Ecto neural progenitor cell (in vitro differentiated cells): Measurements from ENCODE around the gene C19orf44.

Experiments used
- DNase-seq: peaks from one replicate; pipeline ENCODE4 v3.0.0-alpha.2; 2018; ENCODE audit warnings: low spot score

Gene C19orf44

DNA sequence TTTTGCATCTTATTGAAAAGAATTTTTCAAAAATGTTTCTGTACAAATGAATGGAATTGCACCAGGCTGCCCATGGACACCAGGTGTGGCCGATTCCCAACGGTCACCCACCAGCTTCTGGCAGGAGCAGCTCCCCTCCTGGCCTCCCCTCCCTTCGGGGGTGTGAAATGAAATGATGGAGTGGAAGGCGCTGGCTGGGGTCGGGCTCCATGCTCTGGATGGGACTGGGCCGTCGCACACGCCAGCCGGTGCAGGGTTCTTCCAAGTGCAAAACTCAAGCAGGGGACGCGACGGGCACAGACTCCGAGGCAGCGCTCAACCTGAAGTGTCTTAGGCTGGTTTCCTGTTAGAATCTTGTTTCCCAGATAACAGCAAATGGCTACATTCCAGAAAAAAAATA lies 21.9 kb downstream of the C19orf44 start:
- DNase-seq = no peak

DNA sequence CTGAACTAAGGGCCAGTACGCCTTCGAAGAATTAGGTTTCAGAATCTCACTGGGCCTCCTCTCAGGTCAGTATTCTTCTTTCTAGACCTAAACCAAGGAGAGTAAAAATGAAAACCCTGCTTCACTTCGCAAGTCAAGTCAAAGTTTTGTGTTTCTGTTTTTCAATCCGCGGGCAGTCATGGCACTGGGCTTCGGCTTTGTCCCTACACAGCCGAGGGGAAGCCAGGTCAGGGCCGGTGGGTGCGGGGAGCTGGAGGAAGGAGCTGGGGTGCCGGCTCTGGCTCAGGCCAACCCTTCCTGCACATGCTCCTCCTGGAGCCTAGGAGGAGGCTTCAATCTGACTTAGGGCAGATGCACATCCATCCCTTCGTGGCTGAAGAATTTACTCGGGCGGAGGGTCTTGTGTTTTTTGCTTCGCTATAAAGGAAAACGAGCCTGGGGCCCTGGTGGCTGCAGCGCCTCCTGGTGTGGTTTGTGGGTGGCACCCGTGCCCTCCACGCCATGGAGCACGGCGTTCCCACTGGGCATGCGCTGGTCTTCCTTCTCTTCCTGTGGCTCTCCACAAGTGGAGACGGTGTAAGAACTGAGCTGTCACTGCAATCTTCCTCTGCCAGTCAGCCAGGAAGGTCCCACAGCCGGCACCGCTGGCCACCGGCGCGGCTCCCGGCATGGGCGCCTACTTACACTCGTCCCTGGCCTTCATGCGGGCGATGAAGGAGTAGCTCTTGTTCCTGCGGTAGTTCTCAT lies 22.5 kb downstream of the C19orf44 start:
- DNase-seq = no peak

DNA sequence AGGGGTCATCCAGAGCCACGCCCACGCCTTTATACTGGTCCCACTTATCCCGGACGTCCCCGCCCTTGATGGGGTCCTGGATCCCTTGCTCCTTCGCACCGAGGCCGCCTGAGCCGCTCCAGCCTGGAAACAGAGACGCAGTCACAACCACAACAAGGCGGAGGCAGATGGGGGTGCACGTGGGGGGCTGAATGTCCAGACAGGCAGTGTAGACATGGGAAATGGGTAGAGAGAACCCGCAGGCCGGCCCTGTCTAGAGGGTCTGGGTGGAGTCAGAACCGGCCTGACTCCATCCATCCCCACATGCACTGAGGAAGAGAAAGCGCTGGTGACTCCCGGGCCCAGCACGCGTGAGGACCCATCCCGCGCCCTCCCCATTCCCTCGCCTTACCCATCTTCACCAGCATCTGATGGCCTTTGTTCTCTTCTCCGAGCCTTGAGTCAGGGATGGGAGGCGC lies 23.1 kb downstream of the C19orf44 start:
- DNase-seq = no peak

GRCh38 chr19:16520074-16520973 lies 24.1 kb downstream of the C19orf44 start:
- DNase-seq = no peak

DNA sequence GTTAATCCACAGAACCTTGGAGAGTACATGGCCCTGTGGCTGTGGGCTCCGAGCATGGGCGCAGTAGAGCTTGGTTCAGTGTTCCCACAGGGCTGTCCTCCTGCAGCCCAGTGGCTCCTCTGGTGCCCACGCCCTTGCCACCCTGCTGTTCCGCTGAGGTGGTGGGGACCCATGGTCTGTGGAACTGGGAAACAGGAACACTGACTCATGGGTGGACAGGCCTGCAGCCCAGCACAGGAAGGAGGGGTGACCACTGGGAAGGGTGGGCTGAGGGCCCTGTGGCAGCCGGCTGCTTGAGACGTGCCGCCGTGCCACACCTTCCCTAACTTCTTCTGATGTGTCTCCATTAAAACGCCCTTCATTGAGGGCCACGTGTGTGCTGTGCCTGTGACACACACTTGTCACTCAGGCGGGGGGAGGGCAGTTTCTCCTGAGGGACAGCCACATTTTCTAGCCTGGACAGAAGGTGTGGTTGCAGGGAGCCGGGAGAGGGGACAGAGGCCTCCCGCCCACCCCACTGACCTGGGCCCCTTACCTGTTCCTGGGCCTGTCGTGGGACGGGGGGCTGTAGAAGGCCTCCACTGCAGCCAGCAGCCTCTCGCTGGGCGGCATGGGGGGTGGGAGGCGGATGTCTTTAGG lies 24.9 kb downstream of the C19orf44 start:
- DNase-seq = no peak

DNA sequence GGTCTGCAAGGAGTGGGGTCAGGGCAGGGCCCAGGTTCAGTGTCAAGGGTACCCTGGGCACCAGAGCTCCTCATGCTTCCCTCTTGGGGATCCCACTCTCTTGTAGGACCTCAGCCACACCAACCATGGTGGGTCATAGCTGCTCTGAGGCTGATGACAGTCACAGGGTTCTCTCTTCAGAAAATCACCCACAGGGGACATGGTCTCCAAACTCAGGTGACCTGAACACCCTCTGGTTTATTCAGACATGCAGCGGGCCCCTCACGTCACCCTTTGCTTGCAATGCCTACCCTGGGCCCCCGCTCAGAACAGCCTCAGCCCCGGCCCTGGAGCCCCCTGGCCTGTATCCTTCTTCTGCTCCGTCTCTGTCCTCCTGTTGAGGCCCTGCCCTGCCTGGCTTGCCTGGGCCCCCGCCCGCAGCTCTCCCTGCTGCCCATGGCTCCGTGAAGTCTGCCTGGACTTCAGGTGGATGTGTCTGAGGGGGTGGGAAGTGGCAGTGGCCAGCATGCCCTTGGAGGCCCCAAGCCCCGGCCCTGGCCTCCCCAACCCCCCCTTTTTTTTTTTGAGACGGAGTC lies 25.6 kb downstream of the C19orf44 start:
- DNase-seq = no peak

DNA sequence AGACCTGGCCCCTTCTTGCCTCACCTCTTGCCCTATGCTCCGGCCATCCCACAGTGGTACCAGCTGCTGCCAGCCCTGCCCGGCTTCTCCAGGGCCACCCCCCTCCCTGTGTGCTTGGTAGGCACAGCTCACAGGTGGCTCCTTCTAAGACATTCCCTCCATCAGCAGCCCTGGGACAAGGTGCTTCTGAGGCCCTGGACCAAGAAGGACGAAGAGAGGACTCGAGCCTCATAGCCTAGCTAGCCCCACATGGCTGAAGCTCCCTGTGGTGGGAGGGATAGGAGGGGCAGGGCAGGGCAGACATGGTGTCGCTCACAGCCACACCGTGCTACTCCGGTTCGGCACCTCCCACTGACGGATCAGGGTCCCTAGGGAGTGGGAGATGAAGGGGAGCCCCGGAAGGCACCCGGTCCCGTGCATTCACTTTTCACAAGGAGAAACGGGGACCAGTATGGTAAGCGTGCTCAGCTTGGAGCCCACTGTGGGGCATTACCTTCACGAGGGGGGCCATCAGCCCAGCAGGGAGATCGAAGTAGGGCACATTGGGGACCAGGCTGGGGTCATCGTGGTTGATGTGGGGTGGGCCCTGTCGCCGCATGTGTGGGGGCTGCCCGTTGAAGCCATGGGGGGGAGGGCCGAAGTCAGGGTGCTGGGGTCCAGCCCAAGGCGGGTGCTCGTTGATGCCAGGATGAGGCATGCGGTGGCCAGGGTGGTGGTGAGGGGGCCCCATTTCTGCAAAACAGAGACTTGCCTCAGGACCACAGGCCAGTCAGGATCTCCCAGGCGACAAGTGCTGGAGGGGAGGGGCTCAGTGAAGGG lies 26.6 kb downstream of the C19orf44 start:
- no peak for DNase-seq

DNA sequence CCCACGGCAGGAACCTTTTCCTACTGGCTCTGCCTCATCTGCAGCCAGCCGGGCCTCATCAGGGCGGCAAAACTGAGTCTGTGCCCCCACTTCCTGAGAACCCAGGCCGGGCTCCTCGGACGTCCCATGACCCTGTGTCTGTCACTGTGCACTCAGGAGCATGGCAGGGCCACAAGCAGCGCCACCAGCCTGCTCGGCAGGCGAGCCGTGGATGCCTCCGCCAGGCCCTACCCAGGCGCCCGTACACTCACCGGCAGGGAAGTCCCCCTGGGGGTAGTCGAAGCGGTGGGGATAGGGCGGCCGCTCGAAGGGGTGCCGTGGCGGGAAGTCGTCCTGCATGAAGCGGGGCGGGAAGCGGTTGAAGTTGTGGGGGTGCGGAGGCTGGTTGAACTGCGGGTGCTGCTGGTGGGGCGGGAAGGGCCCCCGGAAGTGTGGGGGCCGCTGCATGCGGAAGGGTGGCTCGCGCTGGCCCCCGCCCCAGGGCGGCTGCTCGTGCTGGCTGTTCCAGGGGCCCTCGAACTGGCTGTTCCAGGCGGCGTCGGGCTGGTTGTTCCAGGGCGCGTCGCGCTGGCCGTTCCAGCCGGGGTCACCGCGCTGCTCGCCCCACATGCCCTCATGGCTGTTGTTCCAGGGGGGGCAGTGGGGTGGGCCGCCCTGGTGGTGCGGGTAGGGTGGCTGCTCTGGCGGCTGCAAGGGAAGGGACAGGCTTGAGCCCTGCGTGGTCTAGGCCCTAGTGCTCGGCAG lies 29.0 kb downstream of the C19orf44 start:
- no peak for DNase-seq

- no peak for DNase-seq
Measured at GRCh38 chr19:16525751-16526481, 29.7 kb downstream of the C19orf44 start.

GRCh38 chr19:16527334-16527935 lies 31.2 kb downstream of the C19orf44 start:
- no peak for DNase-seq

- no peak for DNase-seq
Measured at GRCh38 chr19:16527971-16528521, 31.9 kb downstream of the C19orf44 start.

GRCh38 chr19:16529466-16530144 lies 33.4 kb downstream of the C19orf44 start:
- no peak for DNase-seq

DNA sequence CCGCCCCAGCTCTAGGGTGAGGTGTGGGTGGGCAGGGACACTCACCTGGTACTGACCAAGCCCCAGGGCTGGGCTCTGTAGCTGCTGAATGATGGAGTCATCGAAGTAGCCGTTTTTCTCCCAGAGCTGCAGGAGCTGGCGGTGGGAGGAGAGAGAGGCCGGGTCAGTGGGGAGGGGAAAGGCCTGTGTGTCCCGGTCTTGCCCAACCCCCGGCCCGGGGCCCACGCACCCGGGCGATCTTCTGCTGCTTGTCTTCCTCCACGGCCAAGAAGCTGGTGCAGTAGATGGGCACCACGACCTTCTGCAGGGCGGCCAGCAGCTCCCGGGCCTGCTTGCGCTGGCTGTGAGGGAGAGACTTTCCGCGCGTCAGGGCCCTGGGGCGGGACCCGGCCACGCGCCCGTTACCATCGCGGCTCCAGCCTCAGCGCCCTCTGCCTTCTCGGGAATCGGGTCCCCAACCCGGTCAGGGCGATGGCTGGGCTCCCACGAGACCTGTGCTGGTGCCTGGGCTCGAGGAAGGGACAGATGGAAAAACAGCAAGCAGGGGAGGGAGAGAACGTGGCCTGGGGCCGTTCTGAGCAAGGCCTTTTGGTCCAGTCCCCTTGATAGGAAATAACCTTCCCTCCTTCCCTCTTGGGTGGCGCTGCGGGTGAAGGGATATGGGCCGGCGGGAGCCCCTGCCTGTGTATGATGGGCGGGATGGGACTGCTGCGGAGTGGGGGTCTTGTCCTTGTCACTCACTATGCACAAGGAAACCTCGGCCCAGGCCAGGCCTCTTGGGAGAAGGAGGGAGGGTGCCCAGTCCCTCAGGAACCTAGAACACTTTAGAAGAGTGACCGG lies 34.6 kb downstream of the C19orf44 start:
- DNase-seq = no peak

DNA sequence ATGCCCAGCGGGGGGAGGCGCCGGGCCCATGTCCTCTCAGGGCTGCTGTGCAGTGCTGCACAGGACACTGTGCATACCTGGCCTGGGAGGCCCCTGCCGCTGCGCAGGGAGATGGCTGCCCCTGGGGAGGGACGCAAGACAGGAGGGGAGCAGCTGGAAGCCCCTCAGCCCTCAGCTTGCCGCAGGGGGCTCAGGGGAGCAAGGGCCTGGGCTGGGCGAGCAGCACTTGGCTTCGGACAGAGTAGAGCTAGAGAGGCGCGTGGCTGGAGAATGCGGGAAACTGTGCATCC lies 35.1 kb downstream of the C19orf44 start:
- DNase-seq = no peak

- DNase-seq = no peak
Measured at GRCh38 chr19:16532440-16533234, 36.4 kb downstream of the C19orf44 start.

GRCh38 chr19:16535381-16535780 lies 39.2 kb downstream of the C19orf44 start:
- DNase-seq = no peak

GRCh38 chr19:16536130-16536529 lies 39.9 kb downstream of the C19orf44 start:
- no peak for DNase-seq
